HG03521 (cell line): ENCODE measurements around the gene CNDP1.
"Not testable (repeated sequence)": the region's sequence is repeated elsewhere in the genome, so short reads cannot be mapped to it uniquely, and the experiment has no call there.

Source experiments
- ATAC-seq: cut with Tn5 transposase; IDR thresholded peaks from one replicate; pipeline ENCODE4 v1.9.1; 2021; ENCODE audit warnings: mild to moderate bottlenecking, moderate library complexity; ENCODE audit not compliant: unreplicated experiment

Gene CNDP1

GRCh38 chr18:74534150-74534969, at the start of gene CNDP1:
TSS of gene CNDP1 (plus strand) at chr18:74534500. CDS start at chr18:74534668, 168 bp downstream.
- no peak for ATAC-seq

GRCh38 chr18:74486119-74486849, 48.0 kb upstream of the CNDP1 start:
- ATAC-seq, result no peak

DNA sequence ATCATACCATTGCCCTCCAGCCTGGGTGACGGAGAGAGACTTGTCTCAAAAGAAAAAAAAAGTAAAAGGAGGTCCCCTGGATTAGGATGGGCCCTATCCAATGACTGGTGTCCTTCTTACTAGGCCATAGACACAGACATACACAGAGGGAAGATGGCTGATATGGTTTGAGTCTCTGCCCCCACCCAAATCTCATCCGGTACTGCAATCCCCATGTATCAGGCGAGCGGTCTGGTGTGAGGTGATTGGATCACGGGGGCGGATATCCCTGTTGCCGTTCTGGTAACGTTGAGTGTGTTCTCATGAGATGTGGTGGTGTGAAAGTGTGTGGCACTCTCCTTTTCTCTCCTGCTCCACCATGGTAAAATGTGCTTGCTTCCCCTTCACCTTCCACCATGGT, 45.9 kb upstream of the CNDP1 start:
- ATAC-seq, result no peak

DNA sequence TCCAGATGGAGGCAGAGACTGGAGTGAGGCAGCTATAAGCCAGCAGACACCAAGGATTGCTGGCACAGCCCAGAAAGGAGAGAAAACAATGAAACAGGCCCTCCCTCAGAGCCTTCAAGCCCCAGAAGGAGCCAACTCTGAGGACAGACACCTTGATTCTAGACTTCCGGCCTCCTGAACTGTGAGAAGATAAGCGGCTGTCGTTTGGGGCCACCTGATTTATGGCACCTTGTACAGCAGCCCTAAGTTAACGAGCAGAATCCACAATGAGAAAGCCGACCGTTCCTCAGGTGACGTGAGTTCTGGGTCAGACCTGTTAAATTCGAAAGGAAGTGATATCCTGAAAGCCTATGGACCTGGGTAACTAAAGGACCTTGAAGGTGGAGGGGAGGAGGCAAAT, 45.4 kb upstream of the CNDP1 start:
- ATAC-seq, result no peak

- no peak for ATAC-seq
Observed at GRCh38 chr18:74489676-74490075, 44.6 kb upstream of the CNDP1 start.

GRCh38 chr18:74492259-74492658, 42.0 kb upstream of the CNDP1 start:
- no peak for ATAC-seq

GRCh38 chr18:74493689-74494088, 40.6 kb upstream of the CNDP1 start:
- ATAC-seq, result no peak

DNA sequence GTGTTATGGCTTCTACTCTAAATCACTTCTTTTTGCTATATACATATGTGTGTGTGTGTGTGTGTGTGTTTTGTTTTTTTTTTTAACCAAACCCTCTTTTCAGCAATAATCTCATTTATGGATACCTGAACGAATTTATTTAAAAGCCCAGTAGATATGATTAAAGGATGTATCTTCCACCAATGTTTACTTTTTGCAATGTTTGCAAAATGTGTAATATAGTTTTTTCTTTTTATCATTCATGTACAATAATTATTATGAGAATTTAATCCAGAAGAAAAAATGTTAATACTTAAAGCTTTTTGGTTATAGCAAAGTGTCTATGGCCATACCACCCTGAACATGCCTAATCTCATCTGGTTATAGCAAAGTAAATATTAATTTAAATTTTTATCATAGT, 39.8 kb upstream of the CNDP1 start:
- no peak for ATAC-seq

GRCh38 chr18:74495581-74496507, 38.5 kb upstream of the CNDP1 start, which contains the start of gene CNDP2:
TSS of gene CNDP2 (plus strand) at chr18:74496363. CDS start at chr18:74499974, 3,611 bp downstream.
- peak; percentile 75 for ATAC-seq

DNA sequence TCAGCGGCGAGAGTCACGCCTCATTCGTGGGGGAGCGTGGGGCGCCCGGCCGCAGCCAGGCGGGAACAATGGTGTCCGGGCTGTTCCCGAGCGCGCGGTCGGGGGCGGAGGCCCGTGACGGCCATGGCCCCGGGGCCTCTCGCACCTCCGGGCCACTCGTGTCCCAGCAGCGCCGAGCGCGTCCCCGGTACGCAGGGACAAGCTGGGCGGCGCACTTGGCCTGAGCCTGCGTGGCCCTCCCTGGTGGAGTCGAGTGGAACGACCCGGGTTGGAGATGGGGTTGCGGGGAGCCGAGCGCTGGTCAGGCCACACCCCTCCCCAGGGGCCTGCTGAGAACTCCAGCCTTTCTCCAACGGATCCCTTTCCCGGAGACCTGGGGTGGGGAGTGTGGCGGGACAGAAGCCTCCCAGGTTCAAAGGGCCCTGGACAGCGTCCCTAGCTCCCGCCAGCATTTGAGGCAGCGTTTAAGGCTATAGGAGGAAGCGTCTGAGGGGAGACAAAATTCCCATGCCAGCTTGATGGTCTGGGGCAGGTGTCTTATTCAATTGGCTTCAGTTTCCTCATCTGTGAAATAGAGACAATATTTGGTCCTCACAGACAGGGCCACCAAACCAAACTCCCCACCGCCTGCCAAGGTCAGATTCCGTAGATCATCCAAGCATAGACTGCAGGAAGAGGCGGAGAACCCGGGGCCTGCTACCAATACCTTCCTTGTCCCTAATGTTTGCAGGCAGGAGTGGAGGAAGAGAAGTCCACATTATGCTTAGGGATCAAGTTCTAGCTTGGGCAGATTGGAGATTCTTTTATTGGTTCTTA, 37.6 kb upstream of the CNDP1 start:
- peak; percentile 26 for ATAC-seq

- ATAC-seq, result no peak
Observed at GRCh38 chr18:74497324-74497676, 37.0 kb upstream of the CNDP1 start.

DNA sequence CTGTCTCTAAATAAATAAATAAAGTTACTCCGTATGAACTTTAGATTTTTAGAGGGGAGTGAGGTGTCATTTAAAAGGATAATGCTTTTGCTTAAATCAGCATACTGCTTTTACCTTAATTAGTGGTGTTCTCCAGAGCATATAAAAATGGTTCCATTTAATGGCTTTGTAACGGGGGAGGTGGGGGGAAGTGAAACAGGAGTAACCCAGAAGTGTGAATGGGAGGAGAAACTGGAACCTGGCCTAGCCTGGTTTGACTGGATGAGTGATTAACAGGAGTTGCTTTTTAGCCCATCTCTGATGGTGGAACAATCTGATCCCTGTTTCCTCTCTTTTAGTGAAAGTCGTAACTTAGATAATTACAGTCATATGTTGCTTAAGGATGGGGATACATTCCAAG, 36.5 kb upstream of the CNDP1 start:
- ATAC-seq, result no peak

GRCh38 chr18:74498712-74499627, 35.3 kb upstream of the CNDP1 start:
- ATAC-seq, result peak; percentile 24

DNA sequence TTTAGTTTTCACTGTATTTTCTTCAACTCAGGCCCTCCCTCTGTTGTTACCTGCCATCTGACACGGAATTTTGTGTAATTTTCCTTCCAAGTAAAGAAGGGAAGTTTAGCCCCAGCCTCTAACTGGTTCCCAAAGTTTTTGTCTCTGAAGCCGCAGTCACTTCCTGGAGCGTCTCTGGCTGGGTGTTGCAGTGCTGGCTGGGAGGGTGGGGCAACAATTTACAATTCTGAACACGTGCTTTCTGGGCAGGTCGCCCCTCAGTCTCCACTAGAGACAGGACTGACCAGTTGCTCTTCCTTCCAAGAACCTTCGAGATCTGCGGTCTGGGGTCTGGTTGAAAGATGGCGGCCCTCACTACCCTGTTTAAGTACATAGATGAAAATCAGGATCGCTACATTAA, 34.7 kb upstream of the CNDP1 start:
- peak; percentile 39 for ATAC-seq

DNA sequence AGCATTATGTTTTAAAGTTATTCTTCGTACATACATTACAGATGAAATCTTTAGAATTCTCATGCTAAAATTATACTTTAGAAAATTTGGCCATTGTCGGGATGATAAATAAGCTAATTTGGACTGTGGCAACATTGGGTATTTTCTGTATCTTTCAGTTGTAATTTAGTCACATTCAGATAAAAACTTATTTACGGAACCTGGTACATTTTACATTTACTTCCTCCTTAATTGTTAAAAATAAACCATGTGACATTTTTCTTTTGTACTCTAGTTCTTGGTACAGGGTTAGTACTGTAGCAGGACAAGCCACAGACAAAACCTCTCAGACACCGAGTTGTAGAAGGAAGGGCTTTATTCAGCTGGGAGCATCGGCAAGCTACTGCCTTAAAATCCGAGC, 33.9 kb upstream of the CNDP1 start:
- ATAC-seq, result no peak

DNA sequence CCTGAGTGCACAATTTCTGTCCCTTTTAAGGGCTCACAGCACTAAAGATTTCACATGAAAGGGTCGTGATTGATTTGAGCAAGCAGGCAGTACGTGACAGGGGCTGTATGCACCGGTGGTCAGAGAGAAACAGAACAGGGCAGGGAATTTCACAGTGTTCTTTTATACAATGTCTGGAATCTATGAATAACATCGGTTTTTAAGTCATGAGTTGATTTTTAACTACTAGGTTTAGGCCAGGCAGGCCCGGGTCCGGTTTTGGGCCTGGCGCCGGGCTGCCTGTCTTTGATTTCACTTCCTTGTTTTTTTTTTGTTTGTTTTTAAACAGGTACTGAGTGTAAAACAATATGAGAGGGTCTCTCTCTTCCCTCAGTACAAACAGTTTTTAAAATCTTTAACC, 33.5 kb upstream of the CNDP1 start:
- ATAC-seq, result not testable (repeated sequence)

- ATAC-seq, result no peak
Observed at GRCh38 chr18:74501386-74501785, 32.9 kb upstream of the CNDP1 start.

- no peak for ATAC-seq
Observed at GRCh38 chr18:74503137-74503536, 31.2 kb upstream of the CNDP1 start.

- no peak for ATAC-seq
Observed at GRCh38 chr18:74505776-74506175, 28.5 kb upstream of the CNDP1 start.
